GM23338 (cell line): ENCODE measurements around the gene LPP. TPM values are rescaled to one million over a fixed set of nuclear protein-coding genes. Genes with fewer than 3 reads are reported as not detected.
A peak's percentile ranks its signal among the peaks of the same experiment; 100 is the strongest.

Experiments used
- ATAC-seq: fragments of 200-7000 bp; cut with Tn5 transposase; 3 replicates; pipeline ENCODE4 v1.9.1; 2020
- DNase-seq: peaks from one replicate; pipeline ENCODE4 v3.0.0-alpha.2; 2015; ENCODE audit warnings: low spot score
- H2AFZ ChIP-seq: fragments of 200-600 bp; sonication (generic); 2 replicates; pipeline ENCODE4 v1.8.0; 2016; ENCODE audit warnings: antibody characterized with exemption, mild to moderate bottlenecking, moderate library complexity
- H3F3A ChIP-seq: fragments of 200-600 bp; sonication (generic); replicated peaks from 2 replicates; pipeline ENCODE4 v1.8.0; 2017; ENCODE audit warnings: antibody characterized with exemption, mixed run types, low read depth
- H3K27ac ChIP-seq: fragments of 200-600 bp; sonication (generic); 2 replicates; pipeline ENCODE4 v1.6.1; 2016; ENCODE audit warnings: low read depth
- H3K27me3 ChIP-seq: fragments of 200-600 bp; sonication (generic); 2 replicates; pipeline ENCODE4 v1.8.0; 2016; ENCODE audit warnings: mild to moderate bottlenecking, mixed run types, moderate library complexity; ENCODE audit not compliant: insufficient read depth
- H3K36me3 ChIP-seq: fragments of 200-600 bp; sonication (generic); 2 replicates; pipeline ENCODE4 v1.8.0; 2016; ENCODE audit warnings: mild to moderate bottlenecking; ENCODE audit not compliant: insufficient read depth
- H3K4me1 ChIP-seq: fragments of 200-600 bp; sonication (generic); 2 replicates; pipeline ENCODE4 v1.8.0; 2016; ENCODE audit warnings: mild to moderate bottlenecking, moderate library complexity; ENCODE audit not compliant: insufficient read depth
- H3K4me2 ChIP-seq: fragments of 200-600 bp; sonication (generic); 2 replicates; pipeline ENCODE4 v1.7.1; 2017; ENCODE audit warnings: mixed run types
- H3K4me3 ChIP-seq: fragments of 200-600 bp; sonication (generic); 2 replicates; pipeline ENCODE4 v1.6.1; 2016; ENCODE audit warnings: mixed run types
- H3K79me2 ChIP-seq: fragments of 200-600 bp; sonication (generic); replicated peaks from 2 replicates; pipeline ENCODE4 v1.8.0; 2017; ENCODE audit warnings: mild to moderate bottlenecking; ENCODE audit not compliant: insufficient read depth
- H3K9me2 ChIP-seq: fragments of 200-600 bp; sonication (generic); 2 replicates; pipeline ENCODE4 v1.8.0; 2017; ENCODE audit not compliant: insufficient read depth
- H4K20me1 ChIP-seq: fragments of 200-600 bp; sonication (generic); replicated peaks from 2 replicates; pipeline ENCODE4 v1.8.0; 2017; ENCODE audit warnings: mild to moderate bottlenecking; ENCODE audit not compliant: insufficient read depth
- H3K27ac Mint-ChIP-seq: 2 replicates; pipeline ENCODE4 v1.8.0; 2020; ENCODE audit warnings: inconsistent platforms, mild to moderate bottlenecking, moderate library complexity, mixed read lengths
- H3K27me3 Mint-ChIP-seq: 3 replicates; pipeline ENCODE4 v1.8.0; 2022; ENCODE audit warnings: low read depth, mild to moderate bottlenecking, moderate library complexity, mixed read lengths, inconsistent platforms; ENCODE audit not compliant: insufficient read depth, poor library complexity
- H3K36me3 Mint-ChIP-seq: 3 replicates; pipeline ENCODE4 v1.8.0; 2021; ENCODE audit warnings: low read depth, mild to moderate bottlenecking, inconsistent platforms, moderate library complexity, mixed read lengths
- H3K4me1 Mint-ChIP-seq: 3 replicates; pipeline ENCODE4 v1.8.0; 2020; ENCODE audit warnings: mild to moderate bottlenecking, inconsistent platforms, mixed read lengths
- H3K4me3 Mint-ChIP-seq: 3 replicates; pipeline ENCODE4 v1.8.0; 2021; ENCODE audit warnings: moderate library complexity, mild to moderate bottlenecking, inconsistent platforms, mixed read lengths
- H3K9me3 Mint-ChIP-seq: 3 replicates; pipeline ENCODE4 v1.8.0; 2020; ENCODE audit warnings: moderate library complexity, mild to moderate bottlenecking, inconsistent platforms, mixed read lengths
- CREB1 ChIP-seq: fragments of 250-450 bp; sonication (Bioruptor Pico); IDR thresholded peaks from 2 replicates; pipeline ENCODE4 v1.5.0; 2020; ENCODE audit warnings: low read depth, mild to moderate bottlenecking, moderate library complexity
- ETS1 ChIP-seq: IDR thresholded peaks from 2 replicates; pipeline ENCODE4 v1.6.1; 2016; ENCODE audit warnings: antibody characterized with exemption
- EZH2 ChIP-seq: fragments of 200-600 bp; sonication (generic); IDR thresholded peaks from one replicate; pipeline ENCODE4 v1.8.0; 2017; ENCODE audit warnings: antibody characterized with exemption, mild to moderate bottlenecking, low read depth; ENCODE audit not compliant: unreplicated experiment
- EZH2phosphoT487 ChIP-seq: fragments of 200-600 bp; sonication (generic); IDR thresholded peaks from one replicate; pipeline ENCODE4 v1.8.1; 2018; ENCODE audit warnings: antibody characterized with exemption; ENCODE audit not compliant: unreplicated experiment
- NANOG ChIP-seq: IDR thresholded peaks from 2 replicates; pipeline ENCODE4 v1.6.1; 2016; ENCODE audit warnings: antibody characterized with exemption, borderline replicate concordance
- REST ChIP-seq: IDR thresholded peaks from one replicate; pipeline ENCODE4 v1.6.1; 2018; ENCODE audit warnings: antibody characterized with exemption; ENCODE audit not compliant: unreplicated experiment
- STAT1 ChIP-seq: IDR thresholded peaks from one replicate; pipeline ENCODE4 v1.6.1; 2016; ENCODE audit warnings: antibody characterized with exemption; ENCODE audit not compliant: unreplicated experiment
- ZNF114 ChIP-seq: fragments of 250-450 bp; sonication (Bioruptor Pico); IDR thresholded peaks from 2 replicates; pipeline ENCODE4 v1.5.0; 2020; ENCODE audit warnings: mild to moderate bottlenecking, moderate library complexity
- ZNF462 ChIP-seq: fragments of 250-450 bp; sonication (Bioruptor Pico); IDR thresholded peaks from 2 replicates; pipeline ENCODE4 v1.5.0; 2020; ENCODE audit warnings: mild to moderate bottlenecking, moderate library complexity
- polyA plus RNA-seq: library from polyadenylated mRNA; unstranded; fragments of >200 nt; fragmentation: Nextera tagmentation; extraction: Ambion mirVana; gene quantifications from 2 replicates; pipeline ENCODE4 v1.2.1, GENCODE V29; 2016
- total RNA-seq: library from RNA; depleted of rRNA; stranded (reverse); fragments of >200 nt; shearing (Covaris generic); gene quantifications from 2 replicates; pipeline ENCODE4 v1.2.3, GENCODE V29; 2014

LPP gene
- total and polyA plus RNA-seq, 2 experiments from 2014 or later: 23.0 to 35.2 TPM

GRCh38 chr3:188396900-188397299, 242.9 kb downstream of the LPP start:
- Histone ChIP-seq H3F3A (no peaks in the 10 kb centered on the region), H3K4me1 (peaks cover 3% of the 10 kb centered on the region; the same call in 1 of the 2 replicates), H3K36me3 (no peaks in the 10 kb centered on the region), H3K27ac (no peak overlapping the region), H3K4me2 (no peak overlapping the region), H3K9me2 (no peaks in the 10 kb centered on the region), H2AFZ (no peak overlapping the region), H4K20me1 (no peaks in the 10 kb centered on the region), H3K27me3 (no peaks in the 10 kb centered on the region), H3K4me3 (no peak overlapping the region), H3K79me2 (no peaks in the 10 kb centered on the region)
- ATAC-seq: no peak
- Mint-ChIP-seq H3K4me3 (no peak overlapping the region), H3K4me1 (peaks cover 6% of the 10 kb centered on the region; the same call in 2 of the 3 replicates), H3K9me3 (no peaks in the 10 kb centered on the region), H3K27ac (no peak overlapping the region), H3K27me3 (no peaks in the 10 kb centered on the region), H3K36me3 (no peaks in the 10 kb centered on the region)
- no peak for DNase-seq
- TF ChIP-seq ETS1 (no peak), CREB1 (CRISPR knock-in tag) (no peak), EZH2phosphoT487 (no peak), REST (no peak), NANOG (no peak), ZNF114 (no peak), EZH2 (no peak), STAT1 (no peak)

- Mint-ChIP-seq H3K9me3 (no peaks in the 10 kb centered on the region), H3K27ac (peak overlapping the region; percentile 28; the same call in 1 of the 2 replicates), H3K4me1 (peaks cover 6% of the 10 kb centered on the region; the same call in 2 of the 3 replicates), H3K36me3 (no peaks in the 10 kb centered on the region), H3K27me3 (no peaks in the 10 kb centered on the region), H3K4me3 (no peak overlapping the region)
- Histone ChIP-seq H3K4me2 (no peak overlapping the region), H2AFZ (no peak overlapping the region), H3K9me2 (no peaks in the 10 kb centered on the region), H3K27me3 (no peaks in the 10 kb centered on the region), H3K27ac (no peak overlapping the region), H4K20me1 (no peaks in the 10 kb centered on the region), H3K4me3 (no peak overlapping the region), H3K79me2 (no peaks in the 10 kb centered on the region), H3K36me3 (no peaks in the 10 kb centered on the region), H3F3A (no peaks in the 10 kb centered on the region), H3K4me1 (peaks cover 3% of the 10 kb centered on the region; the same call in 1 of the 2 replicates)
- DNase-seq: no peak
- no peak for ATAC-seq
- TF ChIP-seq ZNF462 (CRISPR knock-in tag): no peak
These were observed 244.1 kb downstream of the LPP start for GRCh38 chr3:188397766-188398705.
